Measurements from ENCODE around the gene PRKAR2B.

Gene PRKAR2B

GRCh38 chr7:107196834-107197610, 152.5 kb downstream of the PRKAR2B start:
- DNase-seq, result no peak

GRCh38 chr7:107201795-107202450, 157.4 kb downstream of the PRKAR2B start:
- DNase-seq, result no peak

GRCh38 chr7:107203607-107204006, 159.1 kb downstream of the PRKAR2B start:
- DNase-seq, result no peak

- no peak for DNase-seq
These were observed 161.6 kb downstream of the PRKAR2B start for GRCh38 chr7:107206136-107206535.

GRCh38 chr7:107206706-107207105, 162.2 kb downstream of the PRKAR2B start:
- no peak for DNase-seq

GRCh38 chr7:107207459-107207858, 163.0 kb downstream of the PRKAR2B start:
- no peak for DNase-seq

- no peak for DNase-seq
These were observed 163.6 kb downstream of the PRKAR2B start for GRCh38 chr7:107208024-107208521.

GRCh38 chr7:107208563-107208962, 164.1 kb downstream of the PRKAR2B start:
- no peak for DNase-seq

GRCh38 chr7:107209565-107209964, 165.1 kb downstream of the PRKAR2B start:
- DNase-seq, result no peak

GRCh38 chr7:107210400-107210799, 165.9 kb downstream of the PRKAR2B start:
- no peak for DNase-seq
